Liver (tissue), 9 donors: ENCODE results near the gene CACTIN. TPM values are rescaled to one million over a fixed set of nuclear protein-coding genes. Genes with fewer than 3 reads are reported as not detected.

Source experiments
- DNase-seq: peaks from one replicate; pipeline ENCODE4 v3.0.0-alpha.2; 2017; ENCODE audit warnings: low spot score
- H3K27ac ChIP-seq, 2 donors: one replicate each; pipeline ENCODE4 v1.7.0; 2013; ENCODE audit warnings: inconsistent platforms in 2 of 2, low read length in 2 of 2, control low read depth in 1 of 2, low read depth in 1 of 2, mild to moderate bottlenecking in 1 of 2
- H3K27me3 ChIP-seq, 4 donors: one replicate each; pipeline versions ENCODE4 v1.6.1 to v1.7.0; 2013; ENCODE audit warnings: low read length in 3 of 4, inconsistent platforms in 1 of 4, mild to moderate bottlenecking in 1 of 4, moderate library complexity in 1 of 4; ENCODE audit not compliant: control insufficient read depth in 4 of 4, insufficient read depth in 4 of 4
- H3K36me3 ChIP-seq, 4 donors: one replicate each; pipeline versions ENCODE4 v1.6.1 to v1.7.0; 2013; ENCODE audit warnings: low read length in 3 of 4, mild to moderate bottlenecking in 3 of 4, low read depth in 1 of 4, moderate library complexity in 1 of 4; ENCODE audit not compliant: control insufficient read depth in 4 of 4, insufficient read depth in 3 of 4
- H3K4me1 ChIP-seq, 4 donors: one replicate each; pipeline versions ENCODE4 v1.6.1 to v1.7.0; 2013; ENCODE audit warnings: low read length in 3 of 4, mild to moderate bottlenecking in 3 of 4, moderate library complexity in 1 of 4; ENCODE audit not compliant: control insufficient read depth in 4 of 4, insufficient read depth in 4 of 4
- H3K4me3 ChIP-seq, 3 donors: one replicate each; pipeline versions ENCODE4 v1.6.1 to v1.7.0; 2013; ENCODE audit warnings: low read length in 3 of 3, control low read depth in 1 of 3, low read depth in 1 of 3, mild to moderate bottlenecking in 1 of 3
- H3K9ac ChIP-seq, 2 donors: one replicate each; pipeline ENCODE4 v1.7.0; 2013; ENCODE audit warnings: low read length in 2 of 2, mild to moderate bottlenecking in 2 of 2, moderate library complexity in 2 of 2, control low read depth in 1 of 2, low read depth in 1 of 2
- H3K9me3 ChIP-seq, 4 donors: one replicate each; pipeline versions ENCODE4 v1.6.1 to v1.7.0; 2013; ENCODE audit warnings: low read length in 3 of 4; ENCODE audit not compliant: control insufficient read depth in 4 of 4
- CTCF ChIP-seq: fragments of 150-350 bp; IDR thresholded peaks from 2 replicates; pipeline ENCODE4 v1.5.1; 2017; ENCODE audit warnings: improper control_type of control experiment, low read depth, low read length; ENCODE audit not compliant: missing input control
- EGR1 ChIP-seq, 2 donors: IDR thresholded peaks; 2 replicates each; pipeline ENCODE4 v1.6.1; 2016 to 2018; ENCODE audit warnings: antibody characterized with exemption in 2 of 2, low read depth in 2 of 2
- FOXA2 ChIP-seq: IDR thresholded peaks from 2 replicates; pipeline ENCODE4 v1.6.1; 2016; ENCODE audit warnings: antibody characterized with exemption
- GABPA ChIP-seq, 2 donors: IDR thresholded peaks in 1 of 2; conservative IDR thresholded peaks in 1 of 2; 2 replicates each; pipeline ENCODE4 v1.6.1; 2016; ENCODE audit warnings: antibody characterized with exemption in 2 of 2, mild to moderate bottlenecking in 1 of 2, moderate library complexity in 1 of 2
- HNF4A ChIP-seq, 2 donors: conservative IDR thresholded peaks; 2 replicates each; pipeline ENCODE4 v1.6.1; 2016; ENCODE audit warnings: antibody characterized with exemption in 2 of 2, mild to moderate bottlenecking in 2 of 2
- HNF4G ChIP-seq: IDR thresholded peaks from 2 replicates; pipeline ENCODE4 v1.6.1; 2016; ENCODE audit warnings: antibody characterized with exemption
- NR2F2 ChIP-seq: IDR thresholded peaks from 2 replicates; pipeline ENCODE4 v1.6.1; 2016; ENCODE audit warnings: antibody characterized with exemption
- RAD21 ChIP-seq, 2 donors: IDR thresholded peaks; 2 replicates each; pipeline ENCODE4 v1.6.1; 2016; ENCODE audit warnings: antibody characterized with exemption in 2 of 2, mild to moderate bottlenecking in 2 of 2
- SP1 ChIP-seq: IDR thresholded peaks from 2 replicates; pipeline ENCODE4 v1.6.1; 2018; ENCODE audit warnings: antibody characterized with exemption, mild to moderate bottlenecking
- TAF1 ChIP-seq: conservative IDR thresholded peaks from 2 replicates; pipeline ENCODE4 v1.6.1; 2016; ENCODE audit warnings: antibody characterized with exemption, mild to moderate bottlenecking
- WGBS: extraction: QIAGEN DNeasy Blood & Tissue Kit; methylation state at CpG from one replicate; pipeline ENCODE4 v1.1.7; 2013; 5-methylcytosine and 5-hydroxymethylcytosine counted together
- polyA plus RNA-seq, 2 donors: library from polyadenylated mRNA; stranded (reverse) in 1 of 2; unstranded in 1 of 2; fragments of 200-250 nt in 1 of 2; fragments of >200 nt in 1 of 2; fragmentation: Nextera tagmentation in 1 of 2; extraction: Ambion mirVana in 1 of 2; gene quantifications; one replicate each; pipeline versions ENCODE4 v1.2.1 to v1.2.3, GENCODE V29; 2013 to 2015
- total RNA-seq, 2 donors: library from RNA; depleted of rRNA; stranded (reverse); fragments of >200 nt; gene quantifications; one replicate each; pipeline ENCODE4 v1.2.3, GENCODE V29; 2014
- donor health status: healthy.
- donor health status: healthy.
- donor health status: healthy.
- donor health status: healthy.
- donor health status: healthy.

CACTIN gene
- total and polyA plus RNA-seq, 4 donors, result 1.9 to 13.2 (median 10.0) TPM

GRCh38 chr19:3618144-3618810 is 8.3 kb downstream of the CACTIN start:
- Histone ChIP-seq H3K27me3 (no peaks in the 10 kb centered on the region), H3K27ac (no peak overlapping the region), H3K4me3 (no peak overlapping the region), H3K4me1 (no peaks in the 10 kb centered on the region), H3K9ac (no peak overlapping the region), H3K9me3 (no peaks in the 10 kb centered on the region), H3K36me3 (peaks cover 0 to 27% (median 7%) of the 10 kb centered on the region in 4 donors)
- 64% methylated on average over 31 of the region's 31 CpGs for WGBS
- TF ChIP-seq RAD21 (IDR thresholded peaks at IDR 0.05) (peak; percentile 77 to 88), HNF4A (conservative IDR thresholded peaks at IDR 0.05) (no peak), EGR1 (IDR thresholded peaks at IDR 0.05; ENCODE audit: low read depth in 2 of 2) (no peak), TAF1 (no peak), FOXA2 (no peak), CTCF (peak; percentile 63)
- peak; percentile 69 for DNase-seq

- H3K4me3 ChIP-seq, result no peak overlapping the region
- H3K36me3 ChIP-seq, result peaks cover 0 to 25% (median 6%) of the 10 kb centered on the region in 4 donors
- no peak overlapping the region for H3K27ac ChIP-seq
- no peak overlapping the region for H3K9ac ChIP-seq
- DNase-seq, result no peak
- WGBS, result 74% methylated on average over 19 of the region's 19 CpGs
- no peaks in the 10 kb centered on the region for H3K27me3 ChIP-seq
- no peaks in the 10 kb centered on the region for H3K9me3 ChIP-seq
- no peaks in the 10 kb centered on the region for H3K4me1 ChIP-seq
- TF ChIP-seq NR2F2 (no peak), TAF1 (no peak), GABPA (IDR thresholded peaks at IDR 0.05 in 1 of 2, conservative IDR thresholded peaks at IDR 0.05 in 1 of 2) (no peak), RAD21 (IDR thresholded peaks at IDR 0.05) (peak in 1 of 2 donors; percentile 8), CTCF (no peak), SP1 (no peak), HNF4G (no peak)
Measured at GRCh38 chr19:3617463-3617862, 9.1 kb downstream of the CACTIN start.

- no peak overlapping the region for H3K4me3 ChIP-seq
- DNase-seq, result no peak
- H3K27me3 ChIP-seq, result no peaks in the 10 kb centered on the region
- H3K27ac ChIP-seq, result no peak overlapping the region
- no peak for TF ChIP-seq CTCF
- WGBS, result 94% methylated on average over 26 of the region's 26 CpGs
- no peaks in the 10 kb centered on the region for H3K9me3 ChIP-seq
- H3K36me3 ChIP-seq, result peaks cover 4 to 33% (median 8%) of the 10 kb centered on the region in 4 donors
- H3K4me1 ChIP-seq, result no peaks in the 10 kb centered on the region
- no peak overlapping the region for H3K9ac ChIP-seq
Measured at GRCh38 chr19:3615524-3616135, 11.0 kb downstream of the CACTIN start.
